HCT116 (cell line): ENCODE data around the gene OR4K2. TPM values are rescaled to one million over a fixed set of nuclear protein-coding genes. Genes with fewer than 3 reads are reported as not detected.

Source experiments
- ATAC-seq: fragments of 200-7000 bp; cut with Tn5 transposase; 2 replicates; pipeline ENCODE4 v1.9.1; 2020; ENCODE audit warnings: mild to moderate bottlenecking, moderate library complexity
- BruUV-seq: library from RNA; stranded (reverse); fragments of 400-500 nt; replicated peaks from 2 replicates; lab custom pipeline; 2021; lab: Mats Ljungman, UMichigan
- CTCF ChIA-PET: fragments of 300-600 bp; sonication (Branson Sonifier 250); formaldehyde crosslinking; loops from one replicate; lab custom pipeline; 2021; ENCODE audit warnings: antibody characterized with exemption; lab: Charles Lee
- POLR2A ChIA-PET: fragments of 300-600, 350-600 bp; sonication (Branson Sonifier 250); formaldehyde crosslinking; loops from one replicate; lab custom pipeline; 2021; ENCODE audit warnings: antibody characterized with exemption; lab: Charles Lee
- RAD21 ChIA-PET, 2 experiments: fragments of 300-600 bp; sonication (Branson Sonifier 250); formaldehyde crosslinking; loops; one replicate each; lab custom pipeline; 2023; ENCODE audit warnings: low total read pairs in 2 of 2; ENCODE audit not compliant: uncharacterized antibody in 2 of 2, unreplicated experiment in 2 of 2, low non-redundant PET in 1 of 2; lab: Charles Lee
- DNase-seq: peaks from one replicate; pipeline ENCODE4 v3.0.0-alpha.2; 2010; ENCODE audit warnings: low read depth, low spot score
- H2AFZ ChIP-seq: fragments of 200-600 bp; shearing (Covaris generic), sonication (generic); 2 replicates; pipeline ENCODE4 v1.6.1; 2017; ENCODE audit warnings: low read depth, mixed run types, mixed read lengths, antibody characterized with exemption, low read length; ENCODE audit not compliant: poor library complexity, severe bottlenecking
- H3K27ac ChIP-seq: 2 replicates; pipeline ENCODE4 v1.5.1; 2012; ENCODE audit warnings: low read depth, low read length
- H3K27me3 ChIP-seq: fragments of 200-600 bp; sonication (generic); 2 replicates; pipeline ENCODE4 v1.6.1; 2016; ENCODE audit warnings: mixed run types, low read length, mixed read lengths; ENCODE audit not compliant: insufficient read depth
- H3K36me3 ChIP-seq, 2 experiments: fragments of 200-500 bp in 1 of 2; fragments of 200-600 bp in 1 of 2; sonication (Bioruptor generic) in 1 of 2; sonication (generic) in 1 of 2; 2 replicates each; pipeline versions ENCODE4 v1.5.1 to v1.6.1; 2014 to 2016; ENCODE audit warnings: low read length in 2 of 2, inconsistent platforms in 1 of 2, mixed read lengths in 1 of 2, mixed run types in 1 of 2; ENCODE audit not compliant: insufficient read depth in 2 of 2, control insufficient read depth in 1 of 2
- H3K4me1 ChIP-seq, 2 experiments: fragments of 200-600 bp in 1 of 2; sonication (generic) in 1 of 2; 2 replicates each; pipeline versions ENCODE4 v1.5.1 to v1.6.1; 2012 to 2017; ENCODE audit warnings: low read length in 2 of 2, inconsistent platforms in 1 of 2, mild to moderate bottlenecking in 1 of 2, mixed read lengths in 1 of 2, mixed run types in 1 of 2, moderate library complexity in 1 of 2; ENCODE audit not compliant: insufficient read depth in 2 of 2, control insufficient read depth in 1 of 2
- H3K4me2 ChIP-seq: fragments of 200-600 bp; sonication (generic); 2 replicates; pipeline ENCODE4 v1.6.1; 2017; ENCODE audit warnings: mixed run types, low read length, mixed read lengths
- H3K4me3 ChIP-seq, 2 experiments: fragments of 200-600 bp in 1 of 2; sonication (generic) in 1 of 2; replicated peaks in 1 of 2; 2 replicates each; pipeline ENCODE4 v1.5.1; 2011 to 2016; ENCODE audit warnings: low read length in 2 of 2, control low read depth in 1 of 2, low read depth in 1 of 2, mild to moderate bottlenecking in 1 of 2, mixed read lengths in 1 of 2, mixed run types in 1 of 2
- H3K79me2 ChIP-seq: fragments of 200-600 bp; sonication (generic); 2 replicates; pipeline ENCODE4 v1.6.1; 2017; ENCODE audit warnings: mild to moderate bottlenecking, mixed run types, low read length, moderate library complexity, mixed read lengths; ENCODE audit not compliant: insufficient read depth
- H3K9ac ChIP-seq: fragments of 200-600 bp; sonication (generic); 2 replicates; pipeline ENCODE4 v1.6.1; 2016; ENCODE audit warnings: low read length, mixed read lengths
- H3K9me2 ChIP-seq: fragments of 200-600 bp; sonication (generic), shearing (Covaris generic); 2 replicates; pipeline ENCODE4 v1.6.1; 2017; ENCODE audit warnings: mixed run types, mild to moderate bottlenecking, moderate library complexity; ENCODE audit not compliant: insufficient read depth
- H3K9me3 ChIP-seq, 2 experiments: fragments of 200-500 bp in 1 of 2; fragments of 200-600 bp in 1 of 2; sonication (Bioruptor generic) in 1 of 2; sonication (generic) in 1 of 2; 2 replicates each; pipeline ENCODE4 v1.6.1; 2014 to 2017; ENCODE audit warnings: low read length in 2 of 2, mixed read lengths in 2 of 2, inconsistent platforms in 1 of 2, low read depth in 1 of 2, mild to moderate bottlenecking in 1 of 2, mixed run types in 1 of 2, moderate library complexity in 1 of 2; ENCODE audit not compliant: control insufficient read depth in 1 of 2, insufficient read depth in 1 of 2
- H4K20me1 ChIP-seq: fragments of 200-600 bp; sonication (generic), shearing (Covaris generic); 2 replicates; pipeline ENCODE4 v1.6.1; 2017; ENCODE audit warnings: mixed run types, mild to moderate bottlenecking, moderate library complexity; ENCODE audit not compliant: insufficient read depth
- CBX3 ChIP-seq: IDR thresholded peaks from 2 replicates; pipeline ENCODE4 v1.6.1; 2012; ENCODE audit warnings: low read depth
- CEBPB ChIP-seq: IDR thresholded peaks from 2 replicates; pipeline ENCODE4 v1.6.1; 2012; ENCODE audit warnings: low read depth
- EGR1 ChIP-seq: IDR thresholded peaks from 2 replicates; pipeline ENCODE4 v1.6.1; 2012; ENCODE audit warnings: low read depth
- ELF1 ChIP-seq: IDR thresholded peaks from 2 replicates; pipeline ENCODE4 v1.6.1; 2012; ENCODE audit warnings: low read depth, borderline replicate concordance
- EZH2 ChIP-seq: fragments of 200-600 bp; sonication (generic); IDR thresholded peaks from 2 replicates; pipeline ENCODE4 v1.6.1; 2017; ENCODE audit warnings: antibody characterized with exemption, mixed run types
- EZH2phosphoT487 ChIP-seq: fragments of 200-600 bp; IDR thresholded peaks from 2 replicates; pipeline ENCODE4 v1.6.1; 2018; ENCODE audit warnings: antibody characterized with exemption, borderline replicate concordance
- FOSL1 ChIP-seq: IDR thresholded peaks from 2 replicates; pipeline ENCODE4 v1.6.1; 2012; ENCODE audit warnings: low read depth
- JUND ChIP-seq: IDR thresholded peaks from 2 replicates; pipeline ENCODE4 v1.6.1; 2012
- POLR2AphosphoS5 ChIP-seq: IDR thresholded peaks from 2 replicates; pipeline ENCODE4 v1.6.1; 2011; ENCODE audit warnings: mild to moderate bottlenecking, low read depth, low read length, moderate library complexity
- SP1 ChIP-seq: IDR thresholded peaks from 2 replicates; pipeline ENCODE4 v1.6.1; 2012; ENCODE audit warnings: low read depth
- SRF ChIP-seq: IDR thresholded peaks from 2 replicates; pipeline ENCODE4 v1.6.1; 2012; ENCODE audit warnings: low read depth
- YY1 ChIP-seq: IDR thresholded peaks from 2 replicates; pipeline ENCODE4 v1.6.1; 2011; ENCODE audit warnings: low read length, low read depth, moderate library complexity, mild to moderate bottlenecking; ENCODE audit not compliant: insufficient replicate concordance; ENCODE audit errors: extremely low read depth
- intact Hi-C: fragments of 100-400 bp; cut with micrococcal nuclease; formaldehyde crosslinking; loops from 2 replicates; pipeline ENCODE4 v1.10.0; 2022
- total RNA-seq: library from RNA; stranded (reverse); gene quantifications from one replicate; pipeline ENCODE4 v1.2.1, GENCODE V29; 2021; ENCODE audit not compliant: unreplicated experiment
- TF ChIP-seq, protein P1 (sequence below), 3 experiments: fragments of 200-600 bp in 1 of 3; sonication (generic) in 1 of 3; IDR thresholded peaks in 2 of 3; conservative IDR thresholded peaks in 1 of 3; 2 replicates each; pipeline ENCODE4 v1.5.1; 2012 to 2017; ENCODE audit warnings: low read depth in 2 of 3, low read length in 2 of 3, antibody characterized with exemption in 1 of 3, borderline replicate concordance in 1 of 3, control low read depth in 1 of 3, mild to moderate bottlenecking in 1 of 3, mixed read lengths in 1 of 3, mixed run types in 1 of 3, moderate library complexity in 1 of 3; ENCODE audit not compliant: insufficient read depth in 1 of 3
- TF ChIP-seq, protein P2 (sequence below): IDR thresholded peaks from 2 replicates; pipeline ENCODE4 v1.6.1; 2012; ENCODE audit warnings: low read depth

OR4K2 gene
- total RNA-seq, 1 experiment from 2014 or later, result not detected

GRCh38 chr14:19906665-19907064, 31.7 kb downstream of the OR4K2 start:
- no peak for DNase-seq
- POLR2A ChIA-PET, result no interaction called here
- Histone ChIP-seq H3K27me3 (no peaks in the 10 kb centered on the region), H3K4me2 (no peak overlapping the region), H4K20me1 (no peaks in the 10 kb centered on the region), H3K36me3 (no peaks in the 10 kb centered on the region), H3K9ac (no peak overlapping the region), H3K9me2 (no peaks in the 10 kb centered on the region), H3K4me3 (no peak overlapping the region), H3K79me2 (no peaks in the 10 kb centered on the region), H3K9me3 (peaks cover 26 to 42% of the 10 kb centered on the region in 2 experiments; a peak in 3 of 4 replicates), H3K4me1 (no peaks in the 10 kb centered on the region), H2AFZ (no peak overlapping the region), H3K27ac (no peak overlapping the region)
- no peak for ATAC-seq
- RAD21 ChIA-PET, result no interaction called here
- BruUV-seq, result no TSS peak
- CTCF ChIA-PET, result no interaction called here
- TF ChIP-seq SRF, result no peak
- TF ChIP-seq YY1, result no peak
- no peak for TF ChIP-seq JUND
- TF ChIP-seq, protein P1, sequence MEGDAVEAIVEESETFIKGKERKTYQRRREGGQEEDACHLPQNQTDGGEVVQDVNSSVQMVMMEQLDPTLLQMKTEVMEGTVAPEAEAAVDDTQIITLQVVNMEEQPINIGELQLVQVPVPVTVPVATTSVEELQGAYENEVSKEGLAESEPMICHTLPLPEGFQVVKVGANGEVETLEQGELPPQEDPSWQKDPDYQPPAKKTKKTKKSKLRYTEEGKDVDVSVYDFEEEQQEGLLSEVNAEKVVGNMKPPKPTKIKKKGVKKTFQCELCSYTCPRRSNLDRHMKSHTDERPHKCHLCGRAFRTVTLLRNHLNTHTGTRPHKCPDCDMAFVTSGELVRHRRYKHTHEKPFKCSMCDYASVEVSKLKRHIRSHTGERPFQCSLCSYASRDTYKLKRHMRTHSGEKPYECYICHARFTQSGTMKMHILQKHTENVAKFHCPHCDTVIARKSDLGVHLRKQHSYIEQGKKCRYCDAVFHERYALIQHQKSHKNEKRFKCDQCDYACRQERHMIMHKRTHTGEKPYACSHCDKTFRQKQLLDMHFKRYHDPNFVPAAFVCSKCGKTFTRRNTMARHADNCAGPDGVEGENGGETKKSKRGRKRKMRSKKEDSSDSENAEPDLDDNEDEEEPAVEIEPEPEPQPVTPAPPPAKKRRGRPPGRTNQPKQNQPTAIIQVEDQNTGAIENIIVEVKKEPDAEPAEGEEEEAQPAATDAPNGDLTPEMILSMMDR (IDR thresholded peaks at IDR 0.05 in 2 of 3, conservative IDR thresholded peaks at IDR 0.05 in 1 of 3; ENCODE audit: borderline replicate concordance in 1 of 3, insufficient read depth in 1 of 3, low read depth in 2 of 3, low read length in 2 of 3), result no peak
- no peak for TF ChIP-seq ELF1
- TF ChIP-seq SP1, result no peak
- intact Hi-C loops, result no loop called here

DNA sequence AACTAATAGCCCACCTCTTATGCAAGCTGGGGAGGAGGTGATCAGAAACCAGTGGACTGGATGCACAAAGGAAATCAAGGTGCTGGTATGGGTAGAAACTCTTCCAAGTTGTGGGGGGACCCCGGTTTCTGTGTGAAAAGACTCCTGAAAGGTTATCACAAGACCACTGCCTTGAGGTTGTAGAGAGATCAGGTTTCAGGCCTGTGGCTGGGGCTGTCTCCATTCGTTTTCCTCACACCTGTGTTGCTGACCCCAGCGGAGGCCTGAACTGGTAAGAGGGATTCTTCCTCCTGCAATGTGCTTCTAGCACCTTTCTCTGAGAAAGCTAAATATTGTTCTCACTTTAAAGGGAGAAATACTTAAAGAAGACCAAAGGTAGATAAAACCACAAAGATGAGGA, 36.2 kb downstream of the OR4K2 start:
- no peak for DNase-seq
- TF ChIP-seq EZH2phosphoT487 (no peak), FOSL1 (no peak), CBX3 (no peak), CEBPB (no peak), EGR1 (no peak), POLR2AphosphoS5 (no peak), JUND (no peak), SRF (no peak), EZH2 (no peak)
- TF ChIP-seq, protein P1 (IDR thresholded peaks at IDR 0.05 in 2 of 3, conservative IDR thresholded peaks at IDR 0.05 in 1 of 3; ENCODE audit: borderline replicate concordance in 1 of 3, insufficient read depth in 1 of 3, low read depth in 2 of 3, low read length in 2 of 3), result no peak
- TF ChIP-seq, protein P2, sequence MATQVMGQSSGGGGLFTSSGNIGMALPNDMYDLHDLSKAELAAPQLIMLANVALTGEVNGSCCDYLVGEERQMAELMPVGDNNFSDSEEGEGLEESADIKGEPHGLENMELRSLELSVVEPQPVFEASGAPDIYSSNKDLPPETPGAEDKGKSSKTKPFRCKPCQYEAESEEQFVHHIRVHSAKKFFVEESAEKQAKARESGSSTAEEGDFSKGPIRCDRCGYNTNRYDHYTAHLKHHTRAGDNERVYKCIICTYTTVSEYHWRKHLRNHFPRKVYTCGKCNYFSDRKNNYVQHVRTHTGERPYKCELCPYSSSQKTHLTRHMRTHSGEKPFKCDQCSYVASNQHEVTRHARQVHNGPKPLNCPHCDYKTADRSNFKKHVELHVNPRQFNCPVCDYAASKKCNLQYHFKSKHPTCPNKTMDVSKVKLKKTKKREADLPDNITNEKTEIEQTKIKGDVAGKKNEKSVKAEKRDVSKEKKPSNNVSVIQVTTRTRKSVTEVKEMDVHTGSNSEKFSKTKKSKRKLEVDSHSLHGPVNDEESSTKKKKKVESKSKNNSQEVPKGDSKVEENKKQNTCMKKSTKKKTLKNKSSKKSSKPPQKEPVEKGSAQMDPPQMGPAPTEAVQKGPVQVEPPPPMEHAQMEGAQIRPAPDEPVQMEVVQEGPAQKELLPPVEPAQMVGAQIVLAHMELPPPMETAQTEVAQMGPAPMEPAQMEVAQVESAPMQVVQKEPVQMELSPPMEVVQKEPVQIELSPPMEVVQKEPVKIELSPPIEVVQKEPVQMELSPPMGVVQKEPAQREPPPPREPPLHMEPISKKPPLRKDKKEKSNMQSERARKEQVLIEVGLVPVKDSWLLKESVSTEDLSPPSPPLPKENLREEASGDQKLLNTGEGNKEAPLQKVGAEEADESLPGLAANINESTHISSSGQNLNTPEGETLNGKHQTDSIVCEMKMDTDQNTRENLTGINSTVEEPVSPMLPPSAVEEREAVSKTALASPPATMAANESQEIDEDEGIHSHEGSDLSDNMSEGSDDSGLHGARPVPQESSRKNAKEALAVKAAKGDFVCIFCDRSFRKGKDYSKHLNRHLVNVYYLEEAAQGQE, result no peak
- Histone ChIP-seq H4K20me1 (no peaks in the 10 kb centered on the region), H3K79me2 (no peaks in the 10 kb centered on the region), H3K9me3 (peaks cover 25 to 31% of the 10 kb centered on the region in 2 experiments; a peak in 2 of 4 replicates), H3K27ac (no peak overlapping the region), H3K9ac (no peak overlapping the region), H3K9me2 (no peaks in the 10 kb centered on the region), H2AFZ (no peak overlapping the region), H3K4me1 (no peaks in the 10 kb centered on the region), H3K4me3 (no peak overlapping the region), H3K4me2 (no peak overlapping the region), H3K27me3 (no peaks in the 10 kb centered on the region), H3K36me3 (no peaks in the 10 kb centered on the region)
- BruUV-seq, result no TSS peak
- no peak for ATAC-seq
- CTCF ChIA-PET, result no interaction called here
- RAD21 ChIA-PET, result no interaction called here
- intact Hi-C loops, result no loop called here
- POLR2A ChIA-PET, result no interaction called here
